Endometrial microvascular endothelial cells (primary cell): Measurements from ENCODE around the gene ANKRD40CL. TPM values are rescaled to one million over a fixed set of nuclear protein-coding genes. Genes with fewer than 3 reads are reported as not detected.

Experiments used
- in situ Hi-C: cut with HindIII; loops from 2 replicates; pipeline ENCODE4 v1.10.0; 2017; ENCODE audit warnings: low sequenced_read_pairs, low pct_unique_long_range_greater_than_20kb; ENCODE audit errors: inconsistent ontology term
- total RNA-seq: library from RNA; depleted of rRNA; stranded (reverse); fragments of >200 nt; gene quantifications from one replicate; pipeline ENCODE4 v1.2.3, GENCODE V29; 2015; ENCODE audit errors: inconsistent ontology term

The ANKRD40CL gene
- total RNA-seq, 1 donor from 2014 or later, result not detected

- in situ Hi-C loops, result no loop called here
These were observed 895 bp downstream of the ANKRD40CL start for GRCh38 chr17:50766222-50767023.

GRCh38 chr17:50765454-50766221 is 1.7 kb downstream of the ANKRD40CL start:
- in situ Hi-C loops, result no loop called here

GRCh38 chr17:50764734-50765149 is 2.6 kb downstream of the ANKRD40CL start:
- in situ Hi-C loops, result no loop called here

- in situ Hi-C loops, result no loop called here
These were observed 3.4 kb downstream of the ANKRD40CL start for GRCh38 chr17:50763716-50764475.

GRCh38 chr17:50762177-50762576 is 5.1 kb downstream of the ANKRD40CL start:
- in situ Hi-C loops, result no loop called here

- in situ Hi-C loops, result no loop called here
These were observed 8.3 kb downstream of the ANKRD40CL start for GRCh38 chr17:50758989-50759544.

- in situ Hi-C loops, result no loop called here
These were observed 8.8 kb downstream of the ANKRD40CL start for GRCh38 chr17:50758524-50758923.

GRCh38 chr17:50754521-50754920 is 12.8 kb downstream of the ANKRD40CL start:
- in situ Hi-C loops, result no loop called here

- in situ Hi-C loops, result no loop called here
These were observed 18.1 kb downstream of the ANKRD40CL start for GRCh38 chr17:50749245-50749644.

GRCh38 chr17:50745631-50746030 is 21.7 kb downstream of the ANKRD40CL start:
- in situ Hi-C loops, result no loop called here

GRCh38 chr17:50739098-50739497 is 28.2 kb downstream of the ANKRD40CL start:
- in situ Hi-C loops, result no loop called here

- in situ Hi-C loops, result no loop called here
These were observed 30.1 kb downstream of the ANKRD40CL start for GRCh38 chr17:50737118-50737698.

- in situ Hi-C loops, result no loop called here
These were observed 32.0 kb downstream of the ANKRD40CL start for GRCh38 chr17:50735287-50735686.

- in situ Hi-C loops, result no loop called here
These were observed 35.5 kb downstream of the ANKRD40CL start for GRCh38 chr17:50731575-50732460.

GRCh38 chr17:50728881-50729765 is 38.2 kb downstream of the ANKRD40CL start:
- in situ Hi-C loops, result no loop called here

- in situ Hi-C loops, result no loop called here
These were observed 39.2 kb downstream of the ANKRD40CL start for GRCh38 chr17:50728112-50728429.
